Ishikawa (cell line): ENCODE results near the gene SEMA3G.

Experiments used
- CEBPB ChIP-seq: IDR thresholded peaks from 2 replicates; pipeline ENCODE4 v1.6.1; 2012
- CREB1 ChIP-seq: IDR thresholded peaks from 2 replicates; pipeline ENCODE4 v1.6.1; 2012; ENCODE audit warnings: low read depth
- EGR1 ChIP-seq: IDR thresholded peaks from 2 replicates; pipeline ENCODE4 v1.6.1; 2012
- EP300 ChIP-seq: IDR thresholded peaks from 2 replicates; pipeline ENCODE4 v1.6.1; 2012; ENCODE audit warnings: borderline replicate concordance
- FOXM1 ChIP-seq: IDR thresholded peaks from 2 replicates; pipeline ENCODE4 v1.6.1; 2012; ENCODE audit warnings: low read depth, borderline replicate concordance
- NFIC ChIP-seq: IDR thresholded peaks from 2 replicates; pipeline ENCODE4 v1.6.1; 2012
- RAD21 ChIP-seq: IDR thresholded peaks from 2 replicates; pipeline ENCODE4 v1.6.1; 2012; ENCODE audit warnings: low read depth
- REST ChIP-seq: IDR thresholded peaks from 2 replicates; pipeline ENCODE4 v1.6.1; 2012; ENCODE audit warnings: low read depth, mild to moderate bottlenecking
- TAF1 ChIP-seq: IDR thresholded peaks from 2 replicates; pipeline ENCODE4 v1.6.1; 2012; ENCODE audit warnings: low read depth, mild to moderate bottlenecking
- TCF12 ChIP-seq: IDR thresholded peaks from 2 replicates; pipeline ENCODE4 v1.6.1; 2012; ENCODE audit warnings: low read depth
- TEAD4 ChIP-seq: IDR thresholded peaks from 2 replicates; pipeline ENCODE4 v1.6.1; 2012
- YY1 ChIP-seq: IDR thresholded peaks from 2 replicates; pipeline ENCODE4 v1.6.1; 2012; ENCODE audit warnings: low read depth
- ZBTB7A ChIP-seq: IDR thresholded peaks from 2 replicates; pipeline ENCODE4 v1.6.1; 2012; ENCODE audit warnings: low read depth
- TF ChIP-seq, protein P1 (sequence below): IDR thresholded peaks from 2 replicates; pipeline ENCODE4 v1.6.1; 2012
- TF ChIP-seq, protein P2 (sequence below): IDR thresholded peaks from 2 replicates; pipeline ENCODE4 v1.6.1; 2012

SEMA3G gene

DNA sequence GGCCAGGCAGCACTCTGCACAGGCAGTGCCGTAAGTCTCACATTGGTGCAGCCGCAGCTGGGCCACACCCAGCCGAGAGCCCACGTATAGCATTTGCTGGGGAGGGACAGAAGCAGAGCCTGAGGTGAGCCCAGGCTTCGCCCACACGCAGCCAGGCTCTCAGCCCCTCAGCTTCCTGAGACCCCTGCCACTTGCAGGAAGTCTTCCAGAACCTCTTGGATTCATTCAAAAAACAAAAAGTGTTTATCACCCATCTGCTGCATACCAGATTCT, 6.9 kb downstream of the SEMA3G start:
- no peak for TF ChIP-seq REST
- no peak for TF ChIP-seq ZBTB7A
- TF ChIP-seq, protein P1, sequence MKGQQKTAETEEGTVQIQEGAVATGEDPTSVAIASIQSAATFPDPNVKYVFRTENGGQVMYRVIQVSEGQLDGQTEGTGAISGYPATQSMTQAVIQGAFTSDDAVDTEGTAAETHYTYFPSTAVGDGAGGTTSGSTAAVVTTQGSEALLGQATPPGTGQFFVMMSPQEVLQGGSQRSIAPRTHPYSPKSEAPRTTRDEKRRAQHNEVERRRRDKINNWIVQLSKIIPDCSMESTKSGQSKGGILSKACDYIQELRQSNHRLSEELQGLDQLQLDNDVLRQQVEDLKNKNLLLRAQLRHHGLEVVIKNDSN = no peak
- TF ChIP-seq RAD21 = no peak
- no peak for TF ChIP-seq CEBPB
- TF ChIP-seq EGR1 = no peak
- no peak for TF ChIP-seq TEAD4
- TF ChIP-seq, protein P2, sequence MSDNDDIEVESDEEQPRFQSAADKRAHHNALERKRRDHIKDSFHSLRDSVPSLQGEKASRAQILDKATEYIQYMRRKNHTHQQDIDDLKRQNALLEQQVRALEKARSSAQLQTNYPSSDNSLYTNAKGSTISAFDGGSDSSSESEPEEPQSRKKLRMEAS = no peak
- TF ChIP-seq TCF12 = no peak
- TF ChIP-seq TAF1 = no peak
- TF ChIP-seq NFIC = no peak
- no peak for TF ChIP-seq FOXM1
- TF ChIP-seq YY1 = no peak
- TF ChIP-seq EP300 = no peak
- TF ChIP-seq CREB1 = no peak

- TF ChIP-seq CEBPB (no peak), EGR1 (no peak), CREB1 (no peak), NFIC (peak; percentile 86)
These were observed 7.4 kb downstream of the SEMA3G start for GRCh38 chr3:52437326-52438103.

DNA sequence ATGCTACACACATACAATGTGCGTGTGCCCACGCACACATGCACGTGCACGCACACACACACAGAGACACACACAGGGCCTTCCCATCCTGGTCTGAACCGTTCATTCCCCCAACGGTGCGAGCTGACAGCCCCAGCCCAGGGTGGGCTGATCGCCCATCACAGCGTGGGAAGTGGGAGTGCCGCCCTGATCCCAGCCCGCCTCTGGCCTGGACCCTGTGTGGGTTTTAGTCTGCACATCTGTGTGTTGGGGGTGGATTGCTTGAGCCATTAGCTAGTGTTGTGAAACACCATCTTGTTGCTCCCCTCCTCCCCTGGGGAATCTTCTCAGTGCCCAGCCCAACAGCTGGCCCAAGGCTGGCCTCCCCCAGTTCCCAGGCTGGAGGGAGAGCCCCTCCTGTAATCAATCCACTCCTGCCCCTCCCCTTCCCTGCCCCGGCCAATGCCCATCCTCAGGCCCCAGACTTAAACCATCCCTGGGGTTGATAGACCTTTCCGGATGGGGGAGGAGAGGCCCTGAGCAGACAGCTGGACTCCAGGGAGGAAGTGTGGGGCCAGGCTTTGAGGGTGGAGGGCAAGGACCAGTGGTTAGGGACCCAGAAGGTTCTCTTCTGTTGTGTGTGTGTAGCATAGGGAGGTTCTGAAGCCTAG, 8.3 kb downstream of the SEMA3G start:
- TF ChIP-seq FOXM1 (no peak), TCF12 (no peak), REST (no peak), TEAD4 (no peak), YY1 (no peak)
- TF ChIP-seq, protein P1 = no peak

DNA sequence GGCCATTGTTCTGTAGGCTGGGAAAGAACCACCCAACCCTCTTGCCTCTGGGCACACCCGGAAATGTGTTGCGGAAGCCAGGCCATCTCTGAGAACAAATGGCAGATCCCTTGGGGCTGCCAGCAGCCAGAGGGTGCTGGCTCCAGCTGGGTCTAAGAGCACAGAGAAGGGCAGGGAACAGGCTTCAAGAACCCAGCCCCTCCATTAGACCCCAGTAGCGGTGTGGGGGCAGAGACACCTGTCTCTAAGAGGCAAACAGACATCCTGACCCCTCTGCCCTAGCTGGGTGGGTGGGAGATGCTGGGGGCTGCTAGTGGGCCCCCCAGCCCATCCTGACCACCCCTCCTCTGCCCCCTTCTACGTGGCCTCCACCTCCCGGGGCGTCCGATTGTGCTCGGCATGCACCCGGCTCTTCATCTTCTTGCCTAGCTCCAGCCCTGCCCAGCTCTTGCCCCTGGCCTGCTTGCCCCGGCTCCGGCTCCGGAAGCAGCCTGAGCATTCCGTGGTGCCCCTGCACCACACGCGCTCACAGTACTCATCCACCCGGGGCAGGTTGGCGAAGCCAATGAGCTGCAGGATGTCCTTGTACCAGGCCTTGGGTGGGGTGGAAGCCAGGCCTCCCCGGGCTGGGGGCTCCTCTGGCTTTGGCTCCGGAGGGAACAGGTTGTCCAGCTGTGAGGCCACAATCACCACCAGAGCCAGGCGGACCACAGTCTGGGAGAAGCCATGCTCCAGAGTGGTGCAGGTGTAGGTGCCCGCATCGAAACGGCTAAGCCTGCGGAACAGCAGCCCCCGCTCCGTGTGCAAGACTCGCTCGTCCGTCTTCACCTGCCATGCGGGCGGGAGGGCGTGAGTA, 9.4 kb downstream of the SEMA3G start:
- TF ChIP-seq YY1 (no peak), RAD21 (no peak)
- TF ChIP-seq, protein P1 = no peak

DNA sequence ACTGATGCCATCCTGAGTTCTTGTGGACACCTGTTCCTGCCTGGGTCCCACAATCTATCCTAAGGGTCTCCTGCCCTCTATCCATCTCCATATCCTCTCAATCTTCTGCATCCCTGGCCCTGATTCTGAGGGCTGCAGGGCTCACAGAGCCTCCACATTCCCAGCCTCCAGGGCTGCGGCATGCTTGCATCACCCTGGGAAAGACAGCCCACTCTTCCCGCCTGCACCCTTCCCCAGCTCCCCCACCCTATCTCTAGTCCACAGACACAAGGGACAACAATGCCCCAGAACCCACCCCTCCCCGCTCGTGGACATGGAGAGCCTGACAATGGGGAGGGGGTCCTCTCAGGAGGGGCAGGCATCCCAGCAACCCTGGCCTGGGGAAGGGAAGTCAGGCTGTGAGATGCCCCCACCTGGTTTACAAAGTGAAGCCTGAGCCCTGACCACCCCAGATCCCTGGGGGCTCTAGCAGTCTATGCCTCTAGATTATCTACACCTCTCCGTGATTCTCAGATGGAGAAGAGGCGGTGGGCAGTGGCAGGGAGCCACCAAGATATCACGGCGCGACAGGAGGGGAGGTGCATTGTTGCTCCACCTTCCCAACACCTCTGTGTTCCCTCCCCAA, 10.3 kb downstream of the SEMA3G start:
- TF ChIP-seq TCF12 = no peak
- TF ChIP-seq FOXM1 = no peak
- TF ChIP-seq TEAD4 = no peak
- no peak for TF ChIP-seq ZBTB7A
- no peak for TF ChIP-seq RAD21
- TF ChIP-seq, protein P2 = no peak
- no peak for TF ChIP-seq EGR1
- TF ChIP-seq TAF1 = no peak
- TF ChIP-seq CEBPB = no peak
- TF ChIP-seq EP300 = no peak
- TF ChIP-seq REST = no peak
